Right cardiac atrium (tissue), 5 donors: ENCODE results near the gene TOB2. TPM values are rescaled to one million over a fixed set of nuclear protein-coding genes. Genes with fewer than 3 reads are reported as not detected.
"Not testable (repeated sequence)": the region's sequence is repeated elsewhere in the genome, so short reads cannot be mapped to it uniquely, and the experiment has no call there.

Experiments used
- ATAC-seq, 2 donors: fragments of 200-7000 bp; cut with Tn5 transposase; one replicate each; pipeline versions ENCODE4 v1.8.0 to v1.9.1; 2020; ENCODE audit warnings: moderate library complexity in 2 of 2, mild to moderate bottlenecking in 1 of 2
- DNase-seq, 3 donors: peaks; one replicate each; pipeline ENCODE4 v3.0.0-alpha.2; 2020
- H3K27ac ChIP-seq: one replicate; pipeline ENCODE4 v1.5.1; 2013; ENCODE audit warnings: mild to moderate bottlenecking, low read length, control low read depth, moderate library complexity
- H3K27me3 ChIP-seq: one replicate; pipeline ENCODE4 v1.6.1; 2013; ENCODE audit not compliant: control insufficient read depth, insufficient read depth
- H3K4me1 ChIP-seq: one replicate; pipeline ENCODE4 v1.6.1; 2013; ENCODE audit warnings: low read length; ENCODE audit not compliant: control insufficient read depth, insufficient read depth
- H3K4me3 ChIP-seq: one replicate; pipeline ENCODE4 v1.5.1; 2013; ENCODE audit warnings: low read length, control low read depth
- H3K9me3 ChIP-seq: one replicate; pipeline ENCODE4 v1.6.1; 2013; ENCODE audit warnings: low read length; ENCODE audit not compliant: control insufficient read depth
- WGBS: extraction: QIAGEN DNeasy Blood & Tissue Kit; methylation state at CpG from one replicate; pipeline ENCODE4 v1.1.7; 2013; 5-methylcytosine and 5-hydroxymethylcytosine counted together
- intact Hi-C, 4 donors: fragments of 100-400 bp; cut with DNase I; formaldehyde crosslinking; loops; one replicate each; pipeline versions ENCODE4 v1.11.0 to v1.14.0; 2022 to 2023
- polyA plus RNA-seq: library from polyadenylated mRNA; stranded (reverse); fragments of 200-250 nt; gene quantifications from one replicate; pipeline ENCODE4 v1.2.3, GENCODE V29; 2013
- total RNA-seq, 4 donors: library from RNA; stranded (reverse); fragmentation: NEBNext Ultra II Directional; extraction: Animal tissue kit (Norgen Biotek cat#: 25700); gene quantifications; one replicate each; pipeline ENCODE4 v1.2.1, GENCODE V29; 2021
- donor health status: healthy with polysubstance abuse.
- donor health status: DM: no; HTN: yes; CAD: no.
- donor health status: DM: no; HTN: no; CAD: no.
- donor health status: DM: no; HTN: yes; CAD: no; lungs with severe emphysema.
- donor health status: DM: yes; HTN: yes; CAD: no.

Gene TOB2
- total and polyA plus RNA-seq, 5 donors = 39.4 to 72.7 (median 68.4) TPM

- Histone ChIP-seq H3K27ac (no peak overlapping the region), H3K27me3 (no peaks in the 10 kb centered on the region), H3K4me1 (peaks cover 9% of the 10 kb centered on the region), H3K4me3 (no peak overlapping the region), H3K9me3 (no peaks in the 10 kb centered on the region)
- DNase-seq (no peak), ATAC-seq (no peak)
- 59% methylated on average over 2 of the region's 2 CpGs for WGBS
- intact Hi-C loops = no loop called here
These were observed 4.3 kb downstream of the TOB2 start for GRCh38 chr22:41442240-41442792.

- intact Hi-C loops, DNase-seq, ATAC-seq: not testable (repeated sequence)
These were observed 6.1 kb downstream of the TOB2 start for GRCh38 chr22:41440511-41440910.

GRCh38 chr22:41437198-41437597, 9.4 kb downstream of the TOB2 start:
- intact Hi-C loops = no loop called here
- Histone ChIP-seq H3K27ac (no peak overlapping the region), H3K4me3 (no peak overlapping the region), H3K27me3 (no peaks in the 10 kb centered on the region), H3K4me1 (peaks cover 23% of the 10 kb centered on the region), H3K9me3 (no peaks in the 10 kb centered on the region)
- no peak for ATAC-seq
- DNase-seq = no peak
- 86% methylated on average over 7 of the region's 7 CpGs for WGBS

More at GRCh38 chr22:41440511-41440910, 6.1 kb downstream of the TOB2 start:
- H3K27me3 ChIP-seq, H3K4me3 ChIP-seq, H3K9me3 ChIP-seq: not testable (repeated sequence)
- WGBS = 60% methylated on average over 5 of the region's 5 CpGs
- Histone ChIP-seq H3K4me1 (peaks cover 12% of the 10 kb centered on the region), H3K27ac (peak overlapping the region; percentile 24)

DNA sequence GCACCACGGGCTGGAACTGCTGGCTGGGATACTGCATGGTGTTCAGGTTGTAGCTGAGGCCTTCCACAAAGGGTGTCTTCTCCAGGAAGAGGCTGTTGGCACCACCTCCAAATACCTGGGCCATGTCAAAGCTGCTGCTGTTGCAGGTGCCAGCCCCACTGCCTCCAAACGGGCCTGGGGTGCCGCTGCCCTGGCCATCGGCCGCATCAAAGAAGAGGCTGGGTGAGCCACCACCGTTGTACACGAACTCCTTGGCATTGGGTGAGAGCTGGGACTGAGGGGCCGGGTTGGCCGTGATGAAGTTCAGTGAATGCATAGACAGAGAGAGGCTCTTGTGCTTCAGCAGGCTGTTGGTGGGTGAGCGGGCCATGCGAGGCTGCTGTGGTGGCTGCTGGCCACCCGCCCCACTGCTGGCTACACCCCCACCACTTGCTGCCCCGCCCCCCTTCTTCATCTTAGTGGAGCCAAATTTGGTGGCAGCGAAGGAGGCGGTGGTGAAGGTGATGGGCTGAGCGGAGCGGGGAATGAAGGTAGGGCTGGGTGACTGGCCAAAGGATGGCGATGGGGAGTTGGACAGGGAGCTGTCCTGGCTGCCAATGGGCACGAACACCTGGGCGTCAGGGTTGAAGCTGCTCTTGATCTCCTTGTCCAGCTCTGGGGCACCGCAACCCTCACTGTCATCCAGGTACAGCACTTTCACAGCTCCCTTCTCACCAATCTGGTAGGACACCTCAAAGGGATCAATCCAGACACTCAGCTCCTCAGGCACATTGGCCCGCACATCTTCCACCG, 10.1 kb downstream of the TOB2 start:
- Histone ChIP-seq H3K9me3 (no peaks in the 10 kb centered on the region), H3K4me1 (peaks cover 23% of the 10 kb centered on the region), H3K4me3 (no peak overlapping the region), H3K27me3 (no peaks in the 10 kb centered on the region), H3K27ac (no peak overlapping the region)
- 79% methylated on average over 23 of the region's 23 CpGs for WGBS
- intact Hi-C loops = no loop called here
- ATAC-seq (peak in 1 of 2 donors; percentile 5), DNase-seq (peak in 1 of 3 donors; percentile 59)

DNA sequence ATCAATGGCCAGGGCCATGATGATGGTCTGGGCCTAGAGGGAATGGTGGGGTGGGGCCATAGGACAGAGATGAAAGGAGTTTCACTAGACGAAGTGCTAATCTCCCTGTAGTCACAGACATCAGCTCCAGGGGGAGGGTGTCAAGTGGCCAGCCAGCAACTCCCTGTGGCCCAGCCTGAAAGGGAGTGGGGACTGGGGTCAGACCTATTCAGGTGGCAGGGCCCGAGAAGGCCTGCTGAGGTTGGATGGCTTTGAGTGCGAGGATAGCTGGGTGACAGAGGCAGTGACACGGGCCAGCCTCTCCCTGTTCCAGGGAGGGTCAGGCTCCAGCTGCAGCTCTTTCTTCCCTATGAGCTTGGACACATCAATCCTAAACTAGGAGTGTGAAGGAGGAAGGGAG, 11.0 kb downstream of the TOB2 start:
- no peaks in the 10 kb centered on the region for H3K9me3 ChIP-seq
- H3K4me1 ChIP-seq = peaks cover 23% of the 10 kb centered on the region
- ATAC-seq (no peak), DNase-seq (peak in 1 of 3 donors; percentile 31)
- no peaks in the 10 kb centered on the region for H3K27me3 ChIP-seq
- no peak overlapping the region for H3K4me3 ChIP-seq
- 66% methylated on average over 4 of the region's 4 CpGs for WGBS
- peak overlapping the region; percentile 11 for H3K27ac ChIP-seq
- intact Hi-C loops = no loop called here

DNA sequence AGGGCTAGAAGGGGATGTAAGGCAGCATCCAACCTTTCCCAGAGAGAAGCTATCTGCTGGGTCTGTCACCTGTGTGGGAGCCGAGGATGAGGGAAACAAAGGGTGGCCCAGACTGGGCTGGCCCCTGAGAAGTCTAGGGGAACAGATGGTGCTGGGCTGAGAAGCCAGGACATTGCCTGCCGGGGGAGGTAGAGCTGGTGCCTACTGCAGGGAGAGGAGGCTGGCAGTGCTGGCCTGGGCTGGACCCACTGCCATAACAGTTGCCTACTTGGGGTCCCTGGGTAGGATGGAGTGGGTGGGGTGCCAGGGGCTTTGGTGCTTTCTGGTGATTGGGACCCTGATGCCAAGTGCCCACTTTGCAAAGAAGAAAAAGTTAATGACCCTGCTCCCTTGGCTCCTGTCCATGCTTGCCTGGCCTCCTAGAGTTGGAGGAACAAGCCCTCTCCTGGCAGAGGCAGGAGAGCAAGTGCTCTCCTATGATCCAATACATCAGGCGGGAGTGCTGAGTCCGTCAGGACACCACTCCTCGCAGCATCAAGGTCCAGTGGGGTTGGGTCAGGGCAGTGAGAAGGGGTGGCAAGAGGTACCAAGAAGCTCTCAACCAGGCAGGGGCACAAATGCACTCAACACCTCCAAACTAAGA, 12.1 kb downstream of the TOB2 start:
- DNase-seq (peak in 2 of 3 donors; percentile 49 to 56), ATAC-seq (peak; percentile 3 to 10)
- H3K4me3 ChIP-seq, intact Hi-C loops, H3K27me3 ChIP-seq, H3K9me3 ChIP-seq, H3K27ac ChIP-seq: not testable (repeated sequence)
- 72% methylated on average over 5 of the region's 5 CpGs for WGBS
- peaks cover 20% of the 10 kb centered on the region for H3K4me1 ChIP-seq

DNA sequence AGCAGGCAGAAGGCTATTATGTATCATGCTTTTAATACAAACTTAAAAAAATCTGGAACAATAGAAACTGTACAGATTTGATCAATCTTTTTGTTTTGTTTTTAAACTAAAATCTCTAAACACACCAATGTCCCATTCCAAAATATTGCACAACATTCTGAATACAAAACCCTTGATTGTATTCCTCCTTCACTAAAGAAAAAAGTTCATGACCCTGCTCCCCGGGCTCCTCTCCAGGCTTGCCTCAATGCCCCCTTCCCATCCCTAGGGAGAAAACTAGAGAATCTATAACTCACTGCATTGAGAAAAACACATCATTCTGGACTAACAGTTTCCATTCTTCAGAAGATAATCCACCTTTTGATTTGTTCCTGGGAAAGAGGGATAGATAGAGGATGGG, 13.1 kb downstream of the TOB2 start:
- H3K9me3 ChIP-seq, H3K27me3 ChIP-seq, H3K27ac ChIP-seq, H3K4me3 ChIP-seq, ATAC-seq, intact Hi-C loops: not testable (repeated sequence)
- peaks cover 14% of the 10 kb centered on the region for H3K4me1 ChIP-seq
- peak in 2 of 3 donors; percentile 57 to 81 for DNase-seq
- WGBS = 54% methylated on average over 1 of the region's 1 CpG

DNA sequence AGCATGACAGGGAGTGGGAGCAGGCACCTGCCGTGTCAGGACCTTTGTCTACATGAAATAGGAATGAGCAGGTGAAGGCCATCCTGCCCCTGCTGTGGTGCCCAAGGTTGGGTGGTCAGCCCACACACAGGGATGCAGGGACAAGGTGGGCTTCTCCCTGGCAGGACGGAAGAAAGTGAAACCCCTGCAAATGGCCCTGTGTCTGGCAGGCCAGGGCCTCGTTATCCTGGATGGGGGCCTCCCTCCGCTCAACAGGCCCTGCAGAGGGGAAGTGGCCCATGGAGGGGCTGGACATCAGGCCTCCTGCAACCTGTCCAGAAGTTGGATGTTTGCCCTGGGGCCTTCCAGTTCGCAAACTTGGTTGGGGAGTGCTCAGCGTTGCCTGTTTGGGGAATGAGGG, 14.9 kb downstream of the TOB2 start:
- peak in 1 of 2 donors; percentile 5 for ATAC-seq
- intact Hi-C loops = no loop called here
- no peak overlapping the region for H3K27ac ChIP-seq

DNA sequence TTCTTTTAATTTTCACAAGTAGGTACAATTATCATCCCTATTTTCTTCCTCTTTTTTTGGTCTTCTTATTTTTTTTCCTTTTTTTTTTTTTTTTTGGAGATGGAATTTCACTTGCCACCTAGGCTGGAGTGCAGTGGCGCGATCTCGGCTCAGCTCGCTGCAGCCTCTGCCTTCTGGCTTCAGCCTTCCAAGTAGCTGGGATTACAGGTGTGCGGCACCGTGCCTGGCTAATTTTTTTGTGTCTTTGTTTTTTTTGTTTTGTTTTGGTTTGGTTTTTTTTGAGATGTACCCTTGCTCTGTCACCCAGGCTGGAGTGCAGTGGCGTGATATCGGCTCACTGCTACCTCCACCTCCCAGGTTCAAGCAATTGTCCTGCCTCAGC, 16.7 kb downstream of the TOB2 start:
- H3K4me1 ChIP-seq = peaks cover 10% of the 10 kb centered on the region
- no peaks in the 10 kb centered on the region for H3K9me3 ChIP-seq
- 98% methylated on average over 8 of the region's 8 CpGs for WGBS
- no peaks in the 10 kb centered on the region for H3K27me3 ChIP-seq
- H3K4me3 ChIP-seq = no peak overlapping the region
- no peak overlapping the region for H3K27ac ChIP-seq
- intact Hi-C loops = no loop called here
- DNase-seq (no peak), ATAC-seq (no peak)

More for the DNA sequence above, 14.9 kb downstream of the TOB2 start:
- H3K9me3 ChIP-seq = no peaks in the 10 kb centered on the region
- peaks cover 14% of the 10 kb centered on the region for H3K4me1 ChIP-seq
- 82% methylated on average over 6 of the region's 6 CpGs for WGBS
- no peaks in the 10 kb centered on the region for H3K27me3 ChIP-seq
- DNase-seq = no peak
- no peak overlapping the region for H3K4me3 ChIP-seq

DNA sequence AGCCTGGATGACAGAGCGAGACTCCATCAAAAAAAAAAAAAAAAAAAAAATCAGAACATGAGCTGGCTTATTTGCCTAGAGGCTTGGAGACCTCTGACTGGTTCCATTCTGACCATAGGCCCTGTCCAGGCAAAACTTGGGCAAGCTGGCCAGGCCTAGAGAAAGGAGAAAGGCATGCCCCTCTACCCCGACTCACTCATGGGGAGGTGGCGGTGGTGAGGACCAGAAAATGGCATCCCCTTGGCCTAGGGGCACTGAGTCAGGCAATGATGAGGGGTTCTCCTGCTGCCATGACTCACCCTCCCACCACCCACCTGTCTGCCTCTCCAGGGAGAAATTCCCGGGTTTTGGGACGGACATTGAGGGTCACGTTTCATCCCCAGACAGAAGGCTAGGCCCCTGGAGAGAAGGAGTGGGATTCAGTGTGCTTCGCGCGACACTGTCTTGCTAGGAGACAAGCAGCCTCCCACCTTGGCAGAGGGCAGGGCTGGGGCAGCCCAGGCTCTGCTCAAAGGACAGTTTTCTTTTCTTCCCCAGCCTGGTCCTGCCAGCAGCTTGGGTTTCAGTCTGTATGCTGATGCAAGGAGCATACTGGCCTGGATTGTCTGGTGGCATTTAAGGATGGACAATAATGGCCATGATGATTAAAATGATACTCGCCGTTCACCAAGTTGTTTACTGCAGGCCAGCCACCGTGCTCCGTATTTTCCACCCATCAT, 17.2 kb downstream of the TOB2 start:
- no peak overlapping the region for H3K4me3 ChIP-seq
- no peak overlapping the region for H3K27ac ChIP-seq
- H3K27me3 ChIP-seq = no peaks in the 10 kb centered on the region
- WGBS = 84% methylated on average over 13 of the region's 13 CpGs
- H3K4me1 ChIP-seq = peaks cover 7% of the 10 kb centered on the region
- intact Hi-C loops = no loop called here
- no peaks in the 10 kb centered on the region for H3K9me3 ChIP-seq
- DNase-seq (peak in 1 of 3 donors; percentile 37), ATAC-seq (peak in 1 of 2 donors; percentile 25)
